Measurements from ENCODE around the gene HELQ.
"Not testable (repeated sequence)": the region's sequence is repeated elsewhere in the genome, so short reads cannot be mapped to it uniquely, and the experiment has no call there.

HELQ gene

DNA sequence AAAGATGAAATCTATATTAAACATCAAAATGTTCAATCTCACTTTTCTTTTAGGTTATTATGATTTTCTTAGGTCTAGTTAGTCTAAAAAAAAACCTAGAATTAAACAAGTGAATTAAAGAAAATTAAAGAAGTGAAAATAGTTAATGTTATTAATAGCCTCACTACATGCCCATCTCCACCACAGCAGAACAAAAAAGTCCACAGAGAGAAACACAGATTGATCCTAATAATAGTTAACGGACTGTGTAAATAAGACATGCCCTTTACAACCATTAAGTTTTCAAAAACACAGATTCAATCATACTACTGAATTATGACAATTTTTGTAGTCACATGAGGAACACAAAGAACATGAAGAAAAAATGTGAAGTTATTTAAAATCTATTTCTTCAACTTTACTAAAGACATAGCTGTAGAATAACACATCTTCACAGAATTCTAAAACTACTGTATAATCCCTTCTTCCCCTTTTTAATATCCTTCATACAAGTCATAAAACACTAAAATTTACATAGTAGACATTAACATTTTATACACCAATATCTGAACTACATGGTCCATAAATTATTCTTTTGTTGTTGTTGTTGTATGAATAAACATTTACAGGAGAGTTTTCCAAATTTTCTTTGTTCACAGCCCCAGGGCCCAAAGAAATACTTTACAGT, 15.3 kb downstream of the HELQ start:
- no peak for DNase-seq (ENCODE audit: low read depth)

- no peak for DNase-seq (ENCODE audit: low read depth)
Measured at GRCh38 chr4:83438719-83439118, 16.9 kb downstream of the HELQ start.

GRCh38 chr4:83436680-83437079, 18.9 kb downstream of the HELQ start:
- no peak for DNase-seq (ENCODE audit: low read depth)

- DNase-seq (ENCODE audit: low read depth): no peak
Measured at GRCh38 chr4:83431200-83431599, 24.4 kb downstream of the HELQ start.

DNA sequence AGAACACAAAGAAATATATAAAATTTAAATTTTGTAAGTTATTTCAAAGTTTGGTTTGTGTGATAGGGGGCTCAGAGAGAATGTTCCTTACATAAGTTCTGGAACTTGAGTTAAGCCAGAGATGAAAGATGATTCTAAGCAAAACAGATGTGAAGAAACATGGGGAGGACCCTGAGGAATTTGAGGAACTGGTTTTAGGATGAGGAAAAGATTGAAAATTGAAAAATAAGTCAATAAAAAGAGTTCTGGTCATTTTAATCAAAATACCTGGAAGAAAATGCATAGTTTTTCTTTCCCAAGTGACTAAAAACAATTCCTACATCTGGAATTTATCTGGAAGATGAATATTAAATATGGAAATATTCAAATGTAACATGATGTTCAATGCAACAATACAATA, 37.4 kb downstream of the HELQ start:
- no peak for DNase-seq (ENCODE audit: low read depth)

- no peak for DNase-seq (ENCODE audit: low read depth)
Measured at GRCh38 chr4:83417566-83417965, 38.1 kb downstream of the HELQ start.

GRCh38 chr4:83413676-83414075, 41.9 kb downstream of the HELQ start:
- DNase-seq (ENCODE audit: low read depth): no peak

DNA sequence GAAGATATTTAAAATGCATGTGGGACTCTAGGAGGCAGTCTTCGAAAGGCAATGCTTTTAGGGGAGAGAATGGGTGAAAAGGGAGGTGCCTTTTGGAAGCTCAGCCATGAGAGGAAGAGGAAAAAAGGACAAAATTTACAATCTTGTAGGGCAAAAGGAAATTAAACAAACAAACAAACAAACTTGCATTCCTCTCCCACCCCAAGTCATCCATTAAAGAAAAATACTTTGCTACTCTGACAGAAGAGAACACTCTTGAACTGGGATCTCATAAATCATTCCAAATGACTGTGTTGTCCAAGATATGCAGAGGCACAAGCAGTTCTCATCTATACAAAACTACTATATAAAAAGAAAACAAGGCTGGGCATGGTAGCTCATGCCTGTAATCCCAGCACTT, 46.7 kb downstream of the HELQ start:
- no peak for DNase-seq (ENCODE audit: low read depth)

DNA sequence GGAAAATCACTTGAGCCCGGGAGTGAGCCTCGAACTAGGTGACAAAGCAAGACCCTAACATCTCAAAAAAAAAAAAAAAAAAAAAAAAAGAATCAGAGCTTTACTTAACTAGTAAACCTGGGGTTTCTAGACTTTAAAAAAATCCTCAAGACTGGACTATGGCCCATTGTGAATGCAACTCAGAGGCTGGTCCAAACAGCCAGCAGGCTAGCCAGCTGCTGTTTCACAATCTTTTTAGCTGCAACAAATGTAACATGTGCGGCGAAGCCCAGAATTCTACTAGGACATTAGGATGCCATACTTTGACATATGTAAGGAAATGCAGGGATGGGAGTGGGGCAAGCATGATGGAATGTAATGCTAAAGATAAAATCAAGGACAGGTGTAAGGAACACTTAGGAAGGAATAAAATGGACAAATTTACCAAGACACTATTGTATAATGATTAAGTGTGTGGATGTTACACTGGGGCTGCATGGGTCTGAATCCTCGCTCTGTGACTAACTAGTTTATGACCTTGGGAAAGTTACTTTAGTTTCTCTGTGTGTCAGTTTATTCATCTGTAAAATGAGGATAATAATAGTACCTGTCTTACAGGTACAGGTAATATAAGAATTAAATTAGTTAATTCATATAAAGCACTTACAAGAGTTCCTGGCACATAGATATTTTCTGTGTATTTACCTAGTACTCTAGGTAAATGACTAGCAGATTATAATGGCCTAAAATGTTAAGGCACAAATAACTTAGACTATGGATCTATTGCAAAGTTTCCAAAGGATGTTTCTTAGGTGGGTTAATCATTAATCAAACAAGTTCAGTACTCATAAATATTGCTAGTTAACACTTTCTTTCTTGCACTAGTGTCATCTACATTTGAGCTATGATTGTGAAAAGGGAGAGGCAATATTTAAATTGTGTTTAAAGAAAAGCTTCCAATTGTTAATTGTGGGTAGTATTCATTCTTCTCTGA, 49.5 kb downstream of the HELQ start:
- DNase-seq (ENCODE audit: low read depth): no peak

GRCh38 chr4:83398158-83398557, 57.5 kb downstream of the HELQ start:
- not testable (repeated sequence) for DNase-seq (ENCODE audit: low read depth)

GRCh38 chr4:83393908-83394307, 61.7 kb downstream of the HELQ start:
- DNase-seq (ENCODE audit: low read depth): no peak

GRCh38 chr4:83392562-83392961, 63.1 kb downstream of the HELQ start:
- DNase-seq (ENCODE audit: low read depth): no peak

DNA sequence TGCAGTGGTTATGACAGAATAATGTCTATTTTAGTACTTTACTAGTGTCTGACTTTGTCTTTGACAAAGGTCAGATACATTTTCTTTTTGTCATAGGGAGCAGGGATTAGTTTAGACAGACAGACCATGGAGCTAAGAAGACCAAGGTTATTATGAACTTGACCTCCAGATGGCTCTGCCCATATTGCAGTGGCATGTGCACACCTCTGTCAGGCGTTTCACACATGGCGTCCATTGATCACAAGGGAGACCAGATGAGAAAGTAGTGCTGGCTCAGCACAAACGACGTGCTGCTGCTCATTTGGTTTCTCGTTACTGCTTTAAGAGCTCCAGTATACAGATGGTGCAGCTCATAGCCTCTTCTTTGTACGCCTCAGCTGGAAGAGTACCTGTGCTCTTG, 64.7 kb downstream of the HELQ start:
- DNase-seq (ENCODE audit: low read depth): no peak

DNA sequence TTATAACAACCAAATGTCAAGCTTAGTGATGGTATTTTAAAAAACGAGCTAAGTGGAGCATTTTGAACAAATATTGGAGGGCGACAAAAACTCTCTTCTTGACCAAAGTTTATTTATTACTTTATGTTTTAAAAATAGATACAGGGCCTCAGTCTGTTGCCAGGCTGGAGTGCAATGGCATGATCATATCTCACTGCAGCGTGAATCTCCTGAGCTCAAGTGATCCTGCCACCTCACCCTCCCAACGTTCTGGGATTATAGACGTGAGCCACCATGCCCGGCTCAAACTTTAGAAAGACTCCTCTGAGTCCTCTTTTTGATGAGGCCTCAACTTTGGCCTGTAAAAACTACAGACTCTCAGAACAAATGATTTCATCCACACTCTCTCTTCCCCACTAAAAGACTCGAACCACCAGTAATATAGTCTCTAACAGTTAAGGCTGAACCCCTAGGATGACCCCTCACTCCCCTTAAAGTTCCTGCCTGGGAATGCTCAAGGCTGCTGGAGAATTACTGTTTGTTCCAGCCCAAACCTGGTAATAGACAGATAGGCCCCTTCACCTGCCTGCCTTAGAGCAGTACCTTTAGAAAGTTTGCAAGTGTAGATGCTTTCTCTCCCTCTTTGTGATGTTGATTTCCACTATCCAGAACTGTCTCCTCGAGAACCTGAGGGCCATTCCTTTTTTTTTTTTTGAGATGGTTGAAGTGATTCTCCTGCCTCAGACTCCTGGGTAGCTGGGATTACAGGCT, 65.7 kb downstream of the HELQ start:
- no peak for DNase-seq (ENCODE audit: low read depth)

DNA sequence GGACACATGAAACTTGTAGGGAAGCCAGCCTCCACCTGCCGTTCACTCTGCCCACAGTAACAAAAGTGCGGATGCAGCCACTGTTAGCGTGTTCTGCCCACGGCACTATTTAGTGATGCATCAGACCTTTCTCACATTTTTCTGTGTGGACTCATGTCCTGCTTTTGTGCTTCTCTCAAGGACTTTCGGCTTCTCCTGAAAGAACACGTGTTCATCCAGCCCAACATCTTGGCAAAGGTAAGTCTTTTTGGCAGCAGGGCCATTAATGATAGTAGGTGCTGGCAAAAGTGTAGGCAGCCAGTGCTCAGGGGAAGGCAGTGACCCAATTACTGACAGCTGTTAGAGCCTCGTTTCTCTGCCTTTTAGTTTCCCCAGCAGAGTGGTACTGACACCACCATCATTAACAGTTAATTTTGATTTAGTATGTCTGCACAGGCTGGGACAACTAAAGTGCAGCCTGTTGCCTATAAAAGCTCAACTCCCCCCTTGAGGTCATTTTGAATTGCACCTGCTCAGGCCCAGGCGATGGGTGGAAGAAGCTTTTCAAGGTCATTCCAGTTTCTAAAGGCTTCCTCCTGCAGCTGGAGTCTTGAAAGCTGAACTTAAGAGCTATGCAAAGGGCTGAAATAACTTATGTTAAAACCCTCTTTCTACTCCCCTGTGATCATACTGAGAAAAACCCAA, 66.4 kb downstream of the HELQ start:
- DNase-seq (ENCODE audit: low read depth): no peak

DNA sequence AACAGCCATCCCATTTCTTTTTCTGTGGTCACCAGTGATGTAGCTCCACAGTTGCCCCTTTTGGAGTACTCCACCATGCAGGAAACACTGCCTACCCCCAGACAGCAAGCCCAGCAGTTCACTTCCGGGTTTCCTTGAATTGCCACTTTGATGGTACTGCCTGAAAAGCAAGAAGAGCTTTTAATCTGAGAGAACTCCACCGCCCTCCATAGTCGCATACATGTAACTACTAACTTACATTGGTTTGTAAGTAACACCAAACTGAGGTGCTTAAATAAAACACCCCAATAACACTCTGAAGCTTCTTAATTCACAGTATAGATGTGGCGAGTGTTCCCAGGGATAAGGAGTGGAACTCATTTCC, 67.3 kb downstream of the HELQ start:
- DNase-seq (ENCODE audit: low read depth): no peak

- DNase-seq (ENCODE audit: low read depth): no peak
Measured at GRCh38 chr4:83387476-83388312, 67.9 kb downstream of the HELQ start.

DNA sequence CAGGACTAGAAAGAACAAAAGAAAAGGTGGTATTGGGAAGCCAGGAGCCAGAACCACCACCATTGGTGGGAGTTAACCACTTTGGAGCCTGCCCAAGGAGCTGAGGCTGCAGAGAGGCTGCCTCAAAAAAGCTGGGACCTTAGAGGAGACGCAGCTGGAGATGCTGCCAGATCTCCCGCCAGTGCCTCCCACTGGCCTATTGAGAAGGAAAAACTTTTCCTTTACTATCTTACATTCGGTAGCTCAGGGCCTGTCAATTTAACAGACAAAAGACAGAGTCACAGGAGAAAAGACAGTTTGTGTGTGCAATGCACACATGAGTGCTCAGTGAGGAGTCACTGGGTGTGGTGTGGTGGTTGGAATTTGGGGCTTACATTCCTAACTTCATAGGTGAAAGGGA, 68.6 kb downstream of the HELQ start:
- no peak for DNase-seq (ENCODE audit: low read depth)

DNA sequence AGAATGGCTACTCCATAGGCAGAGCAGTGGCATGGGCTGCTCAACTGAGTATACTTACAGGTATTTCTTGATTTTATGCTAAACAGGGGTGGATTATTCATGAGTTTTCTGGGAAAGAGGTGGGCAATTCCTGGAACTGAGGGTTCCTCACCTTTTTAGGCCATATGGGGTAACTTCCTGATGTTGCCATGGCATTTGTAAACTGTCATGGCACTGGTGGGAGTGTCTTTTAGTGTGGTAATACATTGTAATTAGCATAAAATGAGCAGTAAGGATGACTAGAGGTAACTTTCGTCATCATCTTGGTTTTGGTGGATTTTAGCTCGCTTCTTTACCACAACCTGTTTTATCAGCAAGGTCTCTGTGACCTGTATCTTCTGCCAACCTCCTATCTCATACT, 72.8 kb downstream of the HELQ start:
- no peak for DNase-seq (ENCODE audit: low read depth)

GRCh38 chr4:83381173-83381572, 74.5 kb downstream of the HELQ start:
- no peak for DNase-seq (ENCODE audit: low read depth)

- DNase-seq (ENCODE audit: low read depth): no peak
Measured at GRCh38 chr4:83378419-83378818, 77.2 kb downstream of the HELQ start.

All from stimulated activated CD8-positive, alpha-beta memory T cell treated with anti-CD3 and anti-CD28 coated beads, Interleukin-12 subunit alpha, Interleukin-12 subunit beta, amount 100 ng/mL, for 4 hours (primary cell).